Measurements from ENCODE around the gene PTH1R. TPM values are rescaled to one million over a fixed set of nuclear protein-coding genes. Genes with fewer than 3 reads are reported as not detected.

The PTH1R gene
- total RNA-seq, 1 donor from 2014 or later: 18.9 TPM

DNA sequence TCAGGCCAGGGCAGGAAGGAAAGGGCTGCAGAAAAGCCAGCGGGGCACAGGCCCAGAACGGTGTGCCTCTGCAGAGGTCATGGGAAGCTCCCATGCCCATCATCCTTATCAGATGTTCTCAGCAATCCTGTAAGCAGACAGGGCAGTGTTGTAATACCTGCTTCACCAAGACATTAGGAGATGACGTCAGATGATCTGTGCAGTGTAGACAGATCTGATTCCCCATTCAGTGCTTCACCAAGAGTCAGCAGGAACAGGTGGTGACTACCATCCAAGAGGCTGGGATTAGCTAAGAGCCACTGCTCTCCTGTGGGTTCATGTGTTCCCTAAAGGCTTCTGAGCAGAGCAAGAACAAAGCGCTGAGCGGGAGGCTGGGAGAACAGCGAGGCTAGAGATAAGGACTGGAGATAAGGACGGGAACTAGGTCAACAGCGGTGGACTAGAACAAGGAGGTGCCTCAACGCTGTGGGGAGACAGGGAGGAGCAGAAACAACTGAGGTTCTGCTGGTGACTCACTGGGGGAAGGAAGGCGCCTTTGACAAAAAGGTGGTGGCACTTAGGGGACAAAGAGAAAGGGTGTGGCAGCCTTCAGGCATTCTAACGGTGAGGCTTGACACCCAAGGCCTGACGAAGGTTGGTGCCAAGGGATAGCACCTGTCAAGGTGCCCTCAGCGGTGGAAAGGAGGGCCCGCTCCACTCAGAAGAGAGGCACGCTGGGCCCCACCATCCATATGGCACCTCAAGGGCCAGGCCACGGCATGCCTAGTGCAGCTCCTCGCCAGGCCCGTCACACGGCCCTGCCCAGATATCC lies 70.7 kb downstream of the PTH1R start:
- no peak for DNase-seq

DNA sequence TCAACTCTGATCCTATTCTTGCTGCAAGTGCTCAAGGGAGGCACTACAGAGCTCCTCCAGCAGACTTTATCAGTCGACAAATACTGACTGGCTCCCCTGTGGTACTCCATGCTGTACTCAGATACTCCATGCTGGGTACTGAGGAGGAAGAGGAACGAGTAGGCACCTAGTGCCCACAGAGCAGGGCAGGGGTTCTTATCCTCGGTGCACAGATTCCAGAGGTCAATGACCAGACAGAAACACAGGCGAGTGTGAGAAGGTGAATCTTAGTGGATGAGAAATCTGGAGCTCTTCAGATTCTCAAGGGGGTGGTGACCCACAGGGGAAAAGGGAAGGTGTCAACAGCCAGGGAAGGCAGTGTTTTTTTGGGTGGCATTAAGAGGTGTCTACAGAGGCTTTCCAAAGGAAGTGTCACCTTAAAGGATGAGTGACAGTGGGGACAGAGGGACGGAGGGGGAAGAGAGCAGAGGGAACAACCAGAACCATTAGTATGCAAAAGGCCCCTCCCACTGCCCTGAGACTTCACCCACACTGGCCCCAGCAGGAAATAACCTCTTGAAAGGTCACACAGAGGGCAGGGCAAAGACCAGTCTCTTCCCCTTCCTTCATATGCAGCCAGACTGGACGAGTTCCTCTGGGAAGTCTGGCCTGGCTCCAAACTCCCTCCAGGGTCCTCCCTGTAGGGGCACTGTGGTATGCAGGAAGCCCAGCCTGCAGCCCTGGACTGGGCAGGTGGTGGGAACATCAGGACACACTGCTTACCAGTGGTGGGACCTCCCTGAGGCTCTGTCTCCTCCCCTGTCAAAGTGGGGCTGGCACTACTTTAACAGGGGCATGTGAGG lies 71.5 kb downstream of the PTH1R start:
- no peak for DNase-seq

DNA sequence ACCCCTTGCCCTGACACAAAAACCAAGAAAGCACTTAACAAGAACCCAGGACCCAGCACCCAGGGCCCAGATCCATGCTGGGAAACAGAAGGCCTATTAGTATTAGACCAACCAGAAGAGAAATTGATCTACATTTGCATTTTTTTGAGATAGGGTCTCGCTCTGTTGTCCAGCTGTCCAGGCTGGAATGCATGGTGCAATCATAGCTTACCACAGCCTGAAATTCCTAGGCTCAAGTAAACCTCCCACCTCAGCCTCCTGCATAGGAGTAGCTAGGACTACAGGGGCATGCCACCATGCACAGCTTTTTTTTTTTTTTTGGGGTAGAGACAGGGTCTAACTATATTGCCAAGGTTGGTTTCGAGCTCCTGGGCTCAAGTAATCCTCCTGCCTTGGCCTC lies 72.7 kb downstream of the PTH1R start:
- no peak for DNase-seq

DNA sequence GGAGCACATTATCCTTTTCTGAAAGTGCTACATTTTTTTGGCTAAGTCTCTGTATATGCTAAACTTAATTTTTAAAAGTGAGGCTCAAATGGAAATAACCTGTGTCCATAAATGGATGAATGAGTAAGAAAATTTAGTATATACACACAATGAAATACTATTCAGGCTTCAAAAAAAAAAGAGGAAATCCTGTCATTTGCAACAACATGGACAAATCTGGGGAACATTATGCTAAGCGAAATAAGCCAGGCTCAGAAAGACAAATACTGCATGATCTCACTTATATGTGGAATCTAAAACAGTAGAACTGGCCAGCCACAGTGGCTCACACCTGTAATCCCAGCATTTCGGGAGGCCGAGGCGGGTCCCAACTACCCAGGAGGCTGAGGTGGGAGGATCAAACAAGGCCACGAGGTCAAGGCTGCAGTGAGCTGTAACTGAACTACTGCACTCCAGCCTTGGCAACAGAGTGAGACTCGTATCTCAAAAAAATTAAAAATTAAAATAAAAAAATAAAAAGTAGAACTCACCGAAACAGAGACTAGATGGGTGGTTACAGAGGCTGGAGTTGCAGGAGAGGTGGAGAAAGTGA lies 73.2 kb downstream of the PTH1R start:
- DNase-seq: no peak

DNA sequence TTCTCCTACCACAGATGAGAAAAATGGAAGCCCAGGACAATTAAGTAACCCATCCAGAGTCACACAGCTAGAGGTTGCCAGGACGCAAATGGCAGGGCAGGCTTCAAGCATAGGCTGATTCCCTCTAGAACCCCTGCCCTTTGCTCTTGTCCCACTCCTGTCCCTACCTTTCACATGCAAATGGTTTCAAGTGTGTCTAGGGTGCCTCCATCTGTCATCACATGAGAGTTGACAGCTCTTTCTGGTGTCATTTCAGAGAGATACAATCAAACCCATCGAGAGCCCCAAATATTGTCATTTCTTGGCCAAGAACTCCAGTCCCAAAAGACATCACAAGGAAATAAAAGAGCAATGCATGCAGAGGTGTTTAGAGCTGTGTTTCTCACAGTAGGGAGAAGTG lies 75.3 kb downstream of the PTH1R start:
- DNase-seq: no peak

Small RNA genes within 50 kb of the gene (small RNA-seq; reads per million reads assigned to genes)
- gene AC109583.2 (ENCODE audit: low replicate concordance): not detected

Other genes with a start within 250 kb of the PTH1R start
- 21.0 TPM for gene ALS2CL, start 184.0 kb upstream of the PTH1R start, total RNA-seq
- 0.30 TPM for gene TMIE, start 176.3 kb upstream of the PTH1R start, total RNA-seq
- gene PRSS50, start 159.9 kb upstream of the PTH1R start, total RNA-seq: 0.89 TPM
- gene MYL3, start 14.3 kb upstream of the PTH1R start, total RNA-seq: 23.7 TPM
- gene CCDC12, start 99.0 kb downstream of the PTH1R start, total RNA-seq: 30.9 TPM
- gene NBEAL2, start 101.9 kb downstream of the PTH1R start, total RNA-seq: 45.7 TPM